WTC11 (cell line): ENCODE results near the gene CIB1. TPM values are rescaled to one million over a fixed set of nuclear protein-coding genes. Genes with fewer than 3 reads are reported as not detected.
A peak's percentile ranks its signal among the peaks of the same experiment; 100 is the strongest.

Experiments used
- ATAC-seq: fragments of 200-7000 bp; cut with Tn5 transposase; 2 replicates; pipeline ENCODE4 v1.10.0; 2021; ENCODE audit warnings: mild to moderate bottlenecking, moderate library complexity
- CTCF ChIA-PET: fragments of 300-600 bp; sonication (Branson Sonifier 250); formaldehyde crosslinking; loops from one replicate; lab custom pipeline; 2021; ENCODE audit warnings: antibody characterized with exemption; lab: Charles Lee
- POLR2A ChIA-PET: fragments of 350-600 bp; sonication (Branson Sonifier 250); formaldehyde crosslinking; loops from one replicate; lab custom pipeline; 2021; ENCODE audit warnings: antibody characterized with exemption; lab: Charles Lee
- DNase-seq: peaks from one replicate; pipeline ENCODE4 v3.0.0; 2021; ENCODE audit warnings: low spot score
- H3K27ac Mint-ChIP-seq: 2 replicates; pipeline ENCODE4 v1.8.0; 2021; ENCODE audit warnings: mixed read lengths
- H3K27me3 Mint-ChIP-seq: 2 replicates; pipeline ENCODE4 v1.8.0; 2021; ENCODE audit warnings: low read depth, mild to moderate bottlenecking, moderate library complexity, mixed read lengths
- H3K36me3 Mint-ChIP-seq: 2 replicates; pipeline ENCODE4 v1.8.0; 2021; ENCODE audit warnings: mixed read lengths
- H3K4me1 Mint-ChIP-seq: 2 replicates; pipeline ENCODE4 v1.8.0; 2022; ENCODE audit warnings: mixed read lengths
- H3K4me3 Mint-ChIP-seq: 2 replicates; pipeline ENCODE4 v1.8.0; 2021; ENCODE audit warnings: mild to moderate bottlenecking, moderate library complexity, mixed read lengths
- H3K9me3 Mint-ChIP-seq: 2 replicates; pipeline ENCODE4 v1.8.0; 2021; ENCODE audit warnings: mixed read lengths
- ETV6 ChIP-seq: sonication (generic); formaldehyde crosslinking; IDR thresholded peaks from 2 replicates; pipeline ENCODE4 v1.8.1; 2022; ENCODE audit warnings: mild to moderate bottlenecking, missing genetic modification reagents
- JAZF1 ChIP-seq: fragments of 250-450 bp; sonication (Bioruptor Pico); IDR thresholded peaks from 2 replicates; pipeline ENCODE4 v1.9.0; 2021; ENCODE audit warnings: moderate library complexity, mild to moderate bottlenecking, inconsistent platforms
- JUN ChIP-seq: sonication (generic); formaldehyde crosslinking; IDR thresholded peaks from 2 replicates; pipeline ENCODE4 v1.8.0; 2023; ENCODE audit warnings: mild to moderate bottlenecking, missing genetic modification reagents
- KAT7 ChIP-seq: sonication (generic); formaldehyde crosslinking; IDR thresholded peaks from 2 replicates; pipeline ENCODE4 v1.8.1; 2023; ENCODE audit warnings: missing genetic modification reagents, mild to moderate bottlenecking, borderline replicate concordance
- NFE2L1 ChIP-seq: sonication (generic); formaldehyde crosslinking; IDR thresholded peaks from 2 replicates; pipeline ENCODE4 v1.8.1; 2023; ENCODE audit warnings: missing genetic modification reagents
- NR3C1 ChIP-seq: sonication (generic); formaldehyde crosslinking; conservative IDR thresholded peaks from 2 replicates; pipeline ENCODE4 v1.8.1; 2023; ENCODE audit warnings: low read depth, mild to moderate bottlenecking, missing genetic modification reagents
- OVOL2 ChIP-seq: fragments of 250-450 bp; sonication (Bioruptor Pico); IDR thresholded peaks from 2 replicates; pipeline ENCODE4 v1.9.0; 2021; ENCODE audit warnings: mild to moderate bottlenecking, borderline replicate concordance
- TCF7 ChIP-seq: sonication (generic); formaldehyde crosslinking; IDR thresholded peaks from 2 replicates; pipeline ENCODE4 v1.8.0; 2022; ENCODE audit warnings: mild to moderate bottlenecking, low read depth, missing genetic modification reagents, moderate library complexity
- ZNF416 ChIP-seq: fragments of 250-450 bp; sonication (Bioruptor Pico); IDR thresholded peaks from 2 replicates; pipeline ENCODE4 v1.9.0; 2021; ENCODE audit warnings: mild to moderate bottlenecking, inconsistent platforms
- ZNF423 ChIP-seq: fragments of 250-450 bp; sonication (Bioruptor Pico); IDR thresholded peaks from 2 replicates; pipeline ENCODE4 v2.1.2; 2022; ENCODE audit warnings: mild to moderate bottlenecking, moderate library complexity
- total RNA-seq: library from RNA; stranded (reverse); gene quantifications from 3 replicates; pipeline ENCODE4 v1.2.3, GENCODE V29; 2021
- TF ChIP-seq, protein P1 (sequence below): sonication (generic); formaldehyde crosslinking; IDR thresholded peaks from 2 replicates; pipeline ENCODE4 v1.8.1; 2023; ENCODE audit warnings: mild to moderate bottlenecking, missing genetic modification reagents, borderline replicate concordance
- TF ChIP-seq, protein P2 (sequence below): sonication (generic); formaldehyde crosslinking; IDR thresholded peaks from 2 replicates; pipeline ENCODE4 v1.8.1; 2023; ENCODE audit warnings: mild to moderate bottlenecking, missing genetic modification reagents, moderate library complexity
- TF ChIP-seq, protein P3 (sequence below): sonication (generic); formaldehyde crosslinking; IDR thresholded peaks from 2 replicates; pipeline ENCODE4 v1.8.0; 2023; ENCODE audit warnings: mild to moderate bottlenecking, missing genetic modification reagents
- TF ChIP-seq, protein P4 (sequence below): sonication (generic); formaldehyde crosslinking; IDR thresholded peaks from 2 replicates; pipeline ENCODE4 v1.8.1; 2022; ENCODE audit warnings: mild to moderate bottlenecking, moderate library complexity, missing genetic modification reagents

Gene CIB1
- total RNA-seq, 1 experiment from 2014 or later: 29.6 TPM

DNA sequence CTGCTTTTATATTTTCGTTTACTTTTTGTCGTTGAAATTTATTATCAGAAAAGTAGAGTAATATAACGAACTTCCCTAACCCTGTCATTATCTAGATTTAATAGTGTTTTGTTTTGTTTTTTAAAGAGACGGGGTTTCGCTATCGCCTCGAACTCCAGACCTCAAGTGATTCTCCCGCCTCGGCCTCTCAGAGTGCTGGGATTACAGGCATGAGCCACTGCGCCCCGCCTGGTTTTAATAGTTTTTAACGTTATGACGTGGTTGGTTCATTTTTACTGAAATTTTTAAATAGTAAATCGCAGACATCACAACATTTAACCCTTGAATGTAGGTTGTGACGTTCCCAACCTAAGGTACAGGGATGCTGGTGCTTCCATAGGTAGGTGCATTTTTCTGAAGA lies 32.7 kb upstream of the CIB1 start:
- Mint-ChIP-seq H3K27me3 (no peaks in the 10 kb centered on the region), H3K27ac (no peak overlapping the region; the same call in 1 of the 2 replicates), H3K4me1 (peaks cover 40% of the 10 kb centered on the region), H3K36me3 (peaks cover 32% of the 10 kb centered on the region), H3K4me3 (peak overlapping the region; percentile 95), H3K9me3 (no peaks in the 10 kb centered on the region)
- CTCF ChIA-PET: interaction anchor here (0.6 kb wide), 1 partner anchor 91 kb away, joined by 3 read pairs; no protein-coding TSS in a partner anchor
- TF ChIP-seq ZNF416 (CRISPR knock-in tag) (no peak), OVOL2 (CRISPR knock-in tag) (no peak), ETV6 (CRISPR knock-in tag) (no peak), KAT7 (CRISPR knock-in tag) (no peak), ZNF423 (no peak), JUN (CRISPR knock-in tag) (no peak), JAZF1 (CRISPR knock-in tag) (no peak), NR3C1 (CRISPR knock-in tag) (no peak)
- TF ChIP-seq, protein P1, sequence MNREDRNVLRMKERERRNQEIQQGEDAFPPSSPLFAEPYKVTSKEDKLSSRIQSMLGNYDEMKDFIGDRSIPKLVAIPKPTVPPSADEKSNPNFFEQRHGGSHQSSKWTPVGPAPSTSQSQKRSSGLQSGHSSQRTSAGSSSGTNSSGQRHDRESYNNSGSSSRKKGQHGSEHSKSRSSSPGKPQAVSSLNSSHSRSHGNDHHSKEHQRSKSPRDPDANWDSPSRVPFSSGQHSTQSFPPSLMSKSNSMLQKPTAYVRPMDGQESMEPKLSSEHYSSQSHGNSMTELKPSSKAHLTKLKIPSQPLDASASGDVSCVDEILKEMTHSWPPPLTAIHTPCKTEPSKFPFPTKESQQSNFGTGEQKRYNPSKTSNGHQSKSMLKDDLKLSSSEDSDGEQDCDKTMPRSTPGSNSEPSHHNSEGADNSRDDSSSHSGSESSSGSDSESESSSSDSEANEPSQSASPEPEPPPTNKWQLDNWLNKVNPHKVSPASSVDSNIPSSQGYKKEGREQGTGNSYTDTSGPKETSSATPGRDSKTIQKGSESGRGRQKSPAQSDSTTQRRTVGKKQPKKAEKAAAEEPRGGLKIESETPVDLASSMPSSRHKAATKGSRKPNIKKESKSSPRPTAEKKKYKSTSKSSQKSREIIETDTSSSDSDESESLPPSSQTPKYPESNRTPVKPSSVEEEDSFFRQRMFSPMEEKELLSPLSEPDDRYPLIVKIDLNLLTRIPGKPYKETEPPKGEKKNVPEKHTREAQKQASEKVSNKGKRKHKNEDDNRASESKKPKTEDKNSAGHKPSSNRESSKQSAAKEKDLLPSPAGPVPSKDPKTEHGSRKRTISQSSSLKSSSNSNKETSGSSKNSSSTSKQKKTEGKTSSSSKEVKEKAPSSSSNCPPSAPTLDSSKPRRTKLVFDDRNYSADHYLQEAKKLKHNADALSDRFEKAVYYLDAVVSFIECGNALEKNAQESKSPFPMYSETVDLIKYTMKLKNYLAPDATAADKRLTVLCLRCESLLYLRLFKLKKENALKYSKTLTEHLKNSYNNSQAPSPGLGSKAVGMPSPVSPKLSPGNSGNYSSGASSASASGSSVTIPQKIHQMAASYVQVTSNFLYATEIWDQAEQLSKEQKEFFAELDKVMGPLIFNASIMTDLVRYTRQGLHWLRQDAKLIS (CRISPR knock-in tag): no peak
- TF ChIP-seq, protein P2, sequence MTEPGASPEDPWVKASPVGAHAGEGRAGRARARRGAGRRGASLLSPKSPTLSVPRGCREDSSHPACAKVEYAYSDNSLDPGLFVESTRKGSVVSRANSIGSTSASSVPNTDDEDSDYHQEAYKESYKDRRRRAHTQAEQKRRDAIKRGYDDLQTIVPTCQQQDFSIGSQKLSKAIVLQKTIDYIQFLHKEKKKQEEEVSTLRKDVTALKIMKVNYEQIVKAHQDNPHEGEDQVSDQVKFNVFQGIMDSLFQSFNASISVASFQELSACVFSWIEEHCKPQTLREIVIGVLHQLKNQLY (CRISPR knock-in tag): no peak
- TF ChIP-seq, protein P3, sequence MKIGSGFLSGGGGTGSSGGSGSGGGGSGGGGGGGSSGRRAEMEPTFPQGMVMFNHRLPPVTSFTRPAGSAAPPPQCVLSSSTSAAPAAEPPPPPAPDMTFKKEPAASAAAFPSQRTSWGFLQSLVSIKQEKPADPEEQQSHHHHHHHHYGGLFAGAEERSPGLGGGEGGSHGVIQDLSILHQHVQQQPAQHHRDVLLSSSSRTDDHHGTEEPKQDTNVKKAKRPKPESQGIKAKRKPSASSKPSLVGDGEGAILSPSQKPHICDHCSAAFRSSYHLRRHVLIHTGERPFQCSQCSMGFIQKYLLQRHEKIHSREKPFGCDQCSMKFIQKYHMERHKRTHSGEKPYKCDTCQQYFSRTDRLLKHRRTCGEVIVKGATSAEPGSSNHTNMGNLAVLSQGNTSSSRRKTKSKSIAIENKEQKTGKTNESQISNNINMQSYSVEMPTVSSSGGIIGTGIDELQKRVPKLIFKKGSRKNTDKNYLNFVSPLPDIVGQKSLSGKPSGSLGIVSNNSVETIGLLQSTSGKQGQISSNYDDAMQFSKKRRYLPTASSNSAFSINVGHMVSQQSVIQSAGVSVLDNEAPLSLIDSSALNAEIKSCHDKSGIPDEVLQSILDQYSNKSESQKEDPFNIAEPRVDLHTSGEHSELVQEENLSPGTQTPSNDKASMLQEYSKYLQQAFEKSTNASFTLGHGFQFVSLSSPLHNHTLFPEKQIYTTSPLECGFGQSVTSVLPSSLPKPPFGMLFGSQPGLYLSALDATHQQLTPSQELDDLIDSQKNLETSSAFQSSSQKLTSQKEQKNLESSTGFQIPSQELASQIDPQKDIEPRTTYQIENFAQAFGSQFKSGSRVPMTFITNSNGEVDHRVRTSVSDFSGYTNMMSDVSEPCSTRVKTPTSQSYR (CRISPR knock-in tag): no peak
- TF ChIP-seq, protein P4, sequence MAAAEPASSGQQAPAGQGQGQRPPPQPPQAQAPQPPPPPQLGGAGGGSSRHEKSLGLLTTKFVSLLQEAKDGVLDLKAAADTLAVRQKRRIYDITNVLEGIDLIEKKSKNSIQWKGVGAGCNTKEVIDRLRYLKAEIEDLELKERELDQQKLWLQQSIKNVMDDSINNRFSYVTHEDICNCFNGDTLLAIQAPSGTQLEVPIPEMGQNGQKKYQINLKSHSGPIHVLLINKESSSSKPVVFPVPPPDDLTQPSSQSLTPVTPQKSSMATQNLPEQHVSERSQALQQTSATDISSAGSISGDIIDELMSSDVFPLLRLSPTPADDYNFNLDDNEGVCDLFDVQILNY (CRISPR knock-in tag): no peak
- DNase-seq (no peak), ATAC-seq (no peak)
- POLR2A ChIA-PET: interaction anchor here (0.6 to 1.3 kb wide), 3 partner anchors 17 to 33 kb away, joined by 3 to 9 read pairs (median 6); partner anchors contain the start of genes CIB1, GDPGP1 and TTLL13

DNA sequence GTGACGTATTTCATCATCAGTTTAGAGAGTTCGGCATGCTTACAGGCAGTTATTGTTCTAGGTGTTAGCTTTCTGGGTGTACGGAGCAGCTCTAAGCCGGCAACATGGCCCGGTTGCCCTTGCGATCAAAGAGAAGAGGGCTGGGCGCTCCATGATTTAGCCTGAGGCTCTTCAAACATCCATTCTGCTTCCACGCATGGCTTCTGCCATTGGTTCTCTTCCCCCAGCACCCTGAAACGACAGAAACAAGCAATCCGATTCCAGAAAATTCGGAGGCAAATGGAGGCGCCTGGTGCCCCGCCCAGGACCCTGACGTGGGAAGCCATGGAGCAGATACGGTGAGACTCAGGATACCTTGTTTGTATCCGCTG lies 32.3 kb upstream of the CIB1 start:
- Mint-ChIP-seq H3K27me3 (no peaks in the 10 kb centered on the region), H3K9me3 (no peaks in the 10 kb centered on the region), H3K36me3 (peaks cover 28% of the 10 kb centered on the region), H3K27ac (peak overlapping the region; percentile 97), H3K4me3 (peak overlapping the region; percentile 95), H3K4me1 (peaks cover 40% of the 10 kb centered on the region)
- ChIA-PET CTCF (interaction anchor here (0.6 to 1.0 kb wide), 4 partner anchors 32 to 123 kb away, joined by 3 to 10 read pairs (median 3); partner anchors contain the start of genes CIB1 and GDPGP1), POLR2A (interaction anchor here (0.6 to 1.3 kb wide), 5 partner anchors 16 to 47 kb away, joined by 3 to 9 read pairs (median 3); partner anchors contain the start of genes CIB1, GDPGP1 and TTLL13)
- ATAC-seq (peak; percentile 34), DNase-seq (peak; percentile 37)
- 0 out of 2 replicates have a peak, but pooled peaks have one; percentile 33 for TF ChIP-seq TCF7
- TF ChIP-seq NFE2L1 (CRISPR knock-in tag): no peak
